GM13976 (cell line): ENCODE measurements around the gene NUP62.

Experiments
- DNase-seq: peaks from one replicate; pipeline ENCODE4 v3.0.0; 2012; ENCODE audit warnings: low spot score
- CTCF ChIP-seq: IDR thresholded peaks from 2 replicates; pipeline ENCODE4 v1.5.1; 2012; ENCODE audit warnings: borderline replicate concordance, mild to moderate bottlenecking; ENCODE audit not compliant: insufficient read depth; ENCODE audit errors: extremely low read depth, missing control alignments, control extremely low read depth
- in situ Hi-C: fragments of 300-500 bp; cut with MboI; formaldehyde crosslinking; loops from one replicate; pipeline ENCODE4 v1.12.0; 2022; ENCODE audit warnings: low sequenced_read_pairs, mixed read lengths, inconsistent platforms; ENCODE audit not compliant: unreplicated experiment

Gene NUP62

GRCh38 chr19:49882643-49883042, 46.7 kb downstream of the NUP62 start:
- no peak for TF ChIP-seq CTCF
- DNase-seq: no peak
- in situ Hi-C loops: no loop called here

GRCh38 chr19:49881672-49882394, 47.5 kb downstream of the NUP62 start:
- no peak for DNase-seq
- TF ChIP-seq CTCF: no peak
- in situ Hi-C loops: no loop called here

- no peak for DNase-seq
- TF ChIP-seq CTCF: no peak
- in situ Hi-C loops: no loop called here
Measured at GRCh38 chr19:49881186-49881585, 48.1 kb downstream of the NUP62 start.

GRCh38 chr19:49880162-49880869, 49.0 kb downstream of the NUP62 start:
- in situ Hi-C loops: no loop called here
- no peak for TF ChIP-seq CTCF
- DNase-seq: no peak

GRCh38 chr19:49879243-49879963, 49.9 kb downstream of the NUP62 start:
- in situ Hi-C loops: no loop called here
- no peak for DNase-seq
- no peak for TF ChIP-seq CTCF

- TF ChIP-seq CTCF: no peak
- in situ Hi-C loops: no loop called here
Measured at GRCh38 chr19:49878744-49879070, 50.6 kb downstream of the NUP62 start.

More at GRCh38 chr19:49878744-49879070, 50.6 kb downstream of the NUP62 start:
- DNase-seq: no peak
